Calu3 (cell line): Measurements from ENCODE around the gene CCHCR1. TPM values are rescaled to one million over a fixed set of nuclear protein-coding genes. Genes with fewer than 3 reads are reported as not detected.

Experiments used
- BruUV-seq: library from RNA; stranded (reverse); fragments of 400-500 nt; replicated peaks from 2 replicates; lab custom pipeline; 2021; lab: Mats Ljungman, UMichigan
- CTCF ChIA-PET: fragments of 300-600 bp; sonication (Branson Sonifier 250); formaldehyde crosslinking; loops from one replicate; lab custom pipeline; 2022; ENCODE audit warnings: antibody characterized with exemption; lab: Charles Lee
- DNase-seq: peaks from one replicate; pipeline ENCODE4 v3.0.0; 2022
- H3K27ac Mint-ChIP-seq: one replicate; pipeline ENCODE4 v1.8.0; 2022; ENCODE audit warnings: mixed read lengths; ENCODE audit not compliant: unreplicated experiment
- H3K27me3 Mint-ChIP-seq: one replicate; pipeline ENCODE4 v1.8.0; 2022; ENCODE audit warnings: mixed read lengths; ENCODE audit not compliant: unreplicated experiment
- H3K36me3 Mint-ChIP-seq: one replicate; pipeline ENCODE4 v1.8.0; 2022; ENCODE audit warnings: mild to moderate bottlenecking, moderate library complexity, mixed read lengths; ENCODE audit not compliant: insufficient read depth, unreplicated experiment
- H3K4me1 Mint-ChIP-seq: one replicate; pipeline ENCODE4 v1.8.0; 2022; ENCODE audit warnings: mild to moderate bottlenecking, low read depth, mixed read lengths; ENCODE audit not compliant: unreplicated experiment
- H3K4me3 Mint-ChIP-seq: one replicate; pipeline ENCODE4 v1.8.0; 2022; ENCODE audit warnings: mild to moderate bottlenecking, low read depth, moderate library complexity, mixed read lengths; ENCODE audit not compliant: unreplicated experiment
- H3K9me3 Mint-ChIP-seq: one replicate; pipeline ENCODE4 v1.8.0; 2022; ENCODE audit warnings: low read depth, mixed read lengths; ENCODE audit not compliant: unreplicated experiment
- CTCF ChIP-seq: fragments of 200-600 bp; IDR thresholded peaks from one replicate; pipeline ENCODE4 v1.8.0; 2022; ENCODE audit warnings: antibody characterized with exemption; ENCODE audit not compliant: unreplicated experiment
- intact Hi-C: fragments of 100-400 bp; cut with micrococcal nuclease; formaldehyde crosslinking; loops from one replicate; pipeline ENCODE4 v1.10.0; 2022; ENCODE audit not compliant: unreplicated experiment
- total RNA-seq: library from RNA; stranded (reverse); gene quantifications from 2 replicates; pipeline ENCODE4 v1.2.3, GENCODE V29; 2022

The CCHCR1 gene
- total RNA-seq, 1 experiment from 2014 or later: 105 TPM

DNA sequence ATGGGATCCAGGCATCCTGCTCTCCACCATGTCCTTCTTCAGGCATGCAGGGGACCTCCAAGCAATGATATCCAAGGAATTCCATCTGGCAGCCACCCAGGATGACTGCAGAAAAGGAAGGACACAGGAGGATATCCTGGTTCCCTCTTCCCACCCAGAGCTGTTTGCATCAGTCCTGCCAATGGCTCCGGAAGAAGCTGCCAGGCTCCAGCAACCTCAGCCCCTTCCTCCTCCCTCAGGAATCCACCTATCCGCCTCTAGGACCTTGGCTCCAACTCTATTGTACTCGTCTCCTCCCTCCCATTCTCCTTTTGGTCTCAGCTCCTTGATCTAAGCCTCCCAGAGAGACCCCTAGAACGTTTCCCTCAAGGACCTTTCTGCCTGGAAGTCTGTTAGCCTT, 18.0 kb downstream of the CCHCR1 start:
- Mint-ChIP-seq H3K36me3 (peaks cover 35% of the 10 kb centered on the region), H3K4me1 (peaks cover 29% of the 10 kb centered on the region), H3K4me3 (no peak overlapping the region), H3K27ac (no peak overlapping the region), H3K27me3 (no peaks in the 10 kb centered on the region), H3K9me3 (no peaks in the 10 kb centered on the region)
- DNase-seq: no peak
- CTCF ChIA-PET: interaction anchor here (1.2 to 3.4 kb wide), 3 partner anchors 18 to 227 kb away, joined by 4 to 43 read pairs (median 4); partner anchors contain the start of genes CCHCR1 and TCF19
- intact Hi-C loops: no loop called here
- BruUV-seq: no TSS peak
- TF ChIP-seq CTCF: no peak

- CTCF ChIA-PET: interaction anchor here (0.5 to 3.4 kb wide), 4 partner anchors 9 to 228 kb away, joined by 4 to 43 read pairs (median 8); no protein-coding TSS in a partner anchor
- no peak for DNase-seq
- Mint-ChIP-seq H3K36me3 (peaks cover 31% of the 10 kb centered on the region), H3K4me3 (peak within 1 kb of the TSS; percentile 48), H3K27ac (no peak within 1 kb of the TSS), H3K4me1 (peaks cover 29% of the 10 kb centered on the region), H3K27me3 (no peaks in the 10 kb centered on the region), H3K9me3 (no peaks in the 10 kb centered on the region)
- no TSS peak for BruUV-seq
- intact Hi-C loops: no loop called here
- no peak for TF ChIP-seq CTCF
These were observed 18.6 kb downstream of the CCHCR1 start, which contains the start of gene PSORS1C2 for GRCh38 chr6:31138982-31139381. Gene PSORS1C2 (minus strand): TSS chr6:31139066. CDS start chr6:31139026, 40 bp downstream.

DNA sequence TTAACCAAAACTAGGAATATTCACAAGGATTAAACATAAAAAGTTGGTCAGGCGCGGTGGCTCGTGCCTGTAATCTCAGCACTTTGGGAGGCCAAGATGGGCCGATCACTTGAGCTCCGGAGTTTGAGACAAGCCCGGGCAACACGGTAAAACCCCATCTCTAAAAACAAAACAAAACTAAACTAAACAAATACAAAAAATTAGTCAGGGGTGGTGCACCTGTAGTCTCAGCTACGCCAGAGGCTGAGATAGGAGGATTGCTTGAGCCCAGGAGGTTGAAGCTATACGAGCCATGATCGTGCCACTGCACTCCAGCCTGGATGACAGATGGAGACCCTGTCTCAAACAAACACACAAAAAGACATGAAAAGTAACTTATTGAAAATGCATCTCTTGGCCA, 21.9 kb downstream of the CCHCR1 start:
- no TSS peak for BruUV-seq
- peaks cover 29% of the 10 kb centered on the region for H3K4me1 Mint-ChIP-seq
- DNase-seq: no peak
- H3K27ac Mint-ChIP-seq: no peak overlapping the region
- H3K9me3 Mint-ChIP-seq: no peaks in the 10 kb centered on the region
- H3K4me3 Mint-ChIP-seq: no peak overlapping the region
- CTCF ChIA-PET: interaction anchor here (1.0 to 1.6 kb wide), 3 partner anchors 10 to 57 kb away, joined by 4 to 15 read pairs (median 5); no protein-coding TSS in a partner anchor
- no peak for TF ChIP-seq CTCF
- intact Hi-C loops: no loop called here
- H3K36me3 Mint-ChIP-seq: peaks cover 20% of the 10 kb centered on the region
- no peaks in the 10 kb centered on the region for H3K27me3 Mint-ChIP-seq

DNA sequence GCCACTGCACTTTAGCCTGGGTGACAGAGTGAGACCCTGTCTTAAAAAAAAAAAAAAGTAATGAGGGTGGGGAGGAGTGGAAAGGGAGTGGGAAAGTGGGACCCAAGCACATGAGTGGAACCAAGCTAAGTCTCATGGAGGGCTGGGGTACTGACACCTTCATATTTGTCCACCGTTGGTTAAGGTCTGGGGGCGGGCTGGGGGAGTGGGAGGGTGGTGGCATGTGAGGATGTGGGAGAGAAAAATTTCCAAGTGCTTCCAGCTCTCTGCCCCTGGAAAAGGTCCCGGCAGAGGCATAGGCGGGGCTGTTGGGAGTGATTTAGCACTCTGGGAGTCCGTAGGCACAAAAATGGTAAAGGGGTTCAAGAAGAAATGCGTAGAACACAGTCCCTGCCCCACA, 24.8 kb downstream of the CCHCR1 start:
- CTCF ChIA-PET: interaction anchor here (0.7 to 1.5 kb wide), 4 partner anchors 18 to 62 kb away, joined by 3 to 6 read pairs (median 4); partner anchors contain the start of genes PSORS1C1 and TCF19

More for the DNA sequence above, 24.8 kb downstream of the CCHCR1 start:
- no peaks in the 10 kb centered on the region for H3K9me3 Mint-ChIP-seq
- peaks cover 10% of the 10 kb centered on the region for H3K36me3 Mint-ChIP-seq
- no peak overlapping the region for H3K4me3 Mint-ChIP-seq
- no peak for DNase-seq
- BruUV-seq: no TSS peak
- intact Hi-C loops: no loop called here
- H3K27me3 Mint-ChIP-seq: no peaks in the 10 kb centered on the region
- no peak overlapping the region for H3K27ac Mint-ChIP-seq
- TF ChIP-seq CTCF: no peak
- H3K4me1 Mint-ChIP-seq: peaks cover 13% of the 10 kb centered on the region
